ENCODE results near the gene KIF5B. TPM values are rescaled to one million over a fixed set of nuclear protein-coding genes. Genes with fewer than 3 reads are reported as not detected.

Gene KIF5B
- total RNA-seq, 1 donor from 2014 or later, result 105 TPM

DNA sequence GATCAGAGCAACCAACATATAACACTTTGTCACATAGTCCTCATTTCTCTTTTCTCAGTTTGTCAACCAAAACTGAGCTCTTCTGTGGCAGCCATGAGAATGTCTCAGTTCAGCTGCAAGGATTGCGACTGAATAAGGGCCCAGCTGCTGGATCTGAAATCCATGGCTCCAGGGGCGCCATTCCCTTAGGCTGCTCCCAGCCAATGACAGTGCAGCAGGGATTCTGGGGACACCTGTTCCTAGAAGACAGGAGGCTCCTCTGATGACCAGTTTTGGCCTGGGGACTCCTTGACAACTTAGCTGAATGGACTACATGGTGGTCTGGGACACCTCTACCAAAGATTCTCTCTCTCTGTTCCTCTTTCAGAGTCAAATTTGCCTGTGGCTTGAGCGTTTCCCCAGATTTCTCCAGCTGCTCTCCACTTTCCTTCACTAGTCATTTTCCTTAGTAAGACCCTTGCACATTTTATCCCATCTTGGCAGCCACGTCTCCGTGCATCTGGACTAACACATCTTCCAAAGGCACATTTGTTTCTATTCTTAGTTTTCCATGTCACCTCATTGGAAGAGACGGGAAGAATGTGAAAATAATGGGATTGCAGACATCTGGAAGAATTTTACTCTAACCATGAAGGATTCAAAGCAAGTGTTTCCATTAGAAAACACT is 28.1 kb upstream of the KIF5B start:
- H3K27ac Mint-ChIP-seq (ENCODE audit: unreplicated experiment), result no peak overlapping the region
- no peaks in the 10 kb centered on the region for H3K36me3 Mint-ChIP-seq (ENCODE audit: unreplicated experiment)
- H3K27me3 Mint-ChIP-seq (ENCODE audit: unreplicated experiment), result peaks cover 2% of the 10 kb centered on the region
- no peak overlapping the region for H3K4me3 Mint-ChIP-seq (ENCODE audit: unreplicated experiment)
- DNase-seq, result no peak
- TF ChIP-seq, protein P1, sequence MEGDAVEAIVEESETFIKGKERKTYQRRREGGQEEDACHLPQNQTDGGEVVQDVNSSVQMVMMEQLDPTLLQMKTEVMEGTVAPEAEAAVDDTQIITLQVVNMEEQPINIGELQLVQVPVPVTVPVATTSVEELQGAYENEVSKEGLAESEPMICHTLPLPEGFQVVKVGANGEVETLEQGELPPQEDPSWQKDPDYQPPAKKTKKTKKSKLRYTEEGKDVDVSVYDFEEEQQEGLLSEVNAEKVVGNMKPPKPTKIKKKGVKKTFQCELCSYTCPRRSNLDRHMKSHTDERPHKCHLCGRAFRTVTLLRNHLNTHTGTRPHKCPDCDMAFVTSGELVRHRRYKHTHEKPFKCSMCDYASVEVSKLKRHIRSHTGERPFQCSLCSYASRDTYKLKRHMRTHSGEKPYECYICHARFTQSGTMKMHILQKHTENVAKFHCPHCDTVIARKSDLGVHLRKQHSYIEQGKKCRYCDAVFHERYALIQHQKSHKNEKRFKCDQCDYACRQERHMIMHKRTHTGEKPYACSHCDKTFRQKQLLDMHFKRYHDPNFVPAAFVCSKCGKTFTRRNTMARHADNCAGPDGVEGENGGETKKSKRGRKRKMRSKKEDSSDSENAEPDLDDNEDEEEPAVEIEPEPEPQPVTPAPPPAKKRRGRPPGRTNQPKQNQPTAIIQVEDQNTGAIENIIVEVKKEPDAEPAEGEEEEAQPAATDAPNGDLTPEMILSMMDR (IDR thresholded peaks at IDR 0.05; ENCODE audit: partially characterized antibody, unreplicated experiment), result no peak
- H3K4me1 Mint-ChIP-seq (ENCODE audit: low read depth, unreplicated experiment), result peaks cover 7% of the 10 kb centered on the region
- H3K9me3 Mint-ChIP-seq (ENCODE audit: unreplicated experiment), result no peaks in the 10 kb centered on the region

DNA sequence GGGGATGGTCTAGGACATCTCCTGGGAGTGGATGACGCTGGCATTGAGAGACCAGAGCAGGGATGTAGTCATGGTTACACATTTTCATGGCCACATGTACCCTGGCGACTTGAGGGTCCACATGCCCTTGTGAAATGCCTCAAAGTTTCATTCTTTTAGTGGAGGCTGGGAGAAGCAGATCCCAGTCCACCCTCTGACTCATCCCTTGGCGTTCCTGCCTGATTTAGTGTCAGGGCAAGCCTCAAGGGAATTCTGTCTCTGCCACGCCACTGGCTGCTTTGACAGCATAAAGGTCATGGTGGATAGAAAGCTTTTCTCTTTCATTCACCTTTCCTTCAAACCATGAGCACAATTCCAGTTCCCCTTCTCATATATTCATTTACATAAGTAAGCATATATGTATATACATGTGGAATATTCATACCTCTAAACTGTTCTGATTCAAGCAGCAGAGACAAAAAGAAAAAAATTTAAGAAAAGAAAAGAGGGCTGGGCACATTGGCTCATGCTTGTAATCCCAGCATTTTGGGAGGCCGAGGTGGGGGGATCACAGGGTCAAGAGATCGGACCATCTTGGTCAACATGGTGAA is 21.8 kb upstream of the KIF5B start:
- Mint-ChIP-seq H3K4me1 (ENCODE audit: low read depth, unreplicated experiment) (peaks cover 10% of the 10 kb centered on the region), H3K27me3 (ENCODE audit: unreplicated experiment) (no peaks in the 10 kb centered on the region), H3K36me3 (ENCODE audit: unreplicated experiment) (no peaks in the 10 kb centered on the region), H3K27ac (ENCODE audit: unreplicated experiment) (no peak overlapping the region), H3K4me3 (ENCODE audit: unreplicated experiment) (no peak overlapping the region), H3K9me3 (ENCODE audit: unreplicated experiment) (no peaks in the 10 kb centered on the region)
- peak; percentile 39 for DNase-seq
- TF ChIP-seq, protein P1 (IDR thresholded peaks at IDR 0.05; ENCODE audit: partially characterized antibody, unreplicated experiment), result no peak

DNA sequence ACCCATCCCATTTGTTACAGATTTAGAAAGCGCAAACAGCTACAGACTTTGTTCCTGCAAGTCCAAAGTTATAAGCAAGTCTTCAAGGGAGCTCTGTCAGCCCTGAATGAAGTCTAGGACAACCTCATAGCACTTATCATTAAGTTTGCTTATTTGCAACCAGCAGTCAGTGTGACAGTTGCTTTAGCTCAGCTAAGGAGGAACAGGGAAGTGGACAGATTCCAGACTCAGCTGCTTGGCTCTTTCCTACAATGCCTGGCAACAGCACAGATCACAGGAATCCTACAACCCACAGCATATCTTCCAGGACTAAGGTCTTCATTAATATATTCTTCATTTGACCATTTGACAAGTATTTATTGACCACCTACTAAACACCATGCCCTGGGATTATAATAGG is 17.4 kb upstream of the KIF5B start:
- Mint-ChIP-seq H3K4me1 (ENCODE audit: low read depth, unreplicated experiment) (peaks cover 6% of the 10 kb centered on the region), H3K27ac (ENCODE audit: unreplicated experiment) (no peak overlapping the region), H3K9me3 (ENCODE audit: unreplicated experiment) (no peaks in the 10 kb centered on the region), H3K27me3 (ENCODE audit: unreplicated experiment) (no peaks in the 10 kb centered on the region), H3K4me3 (ENCODE audit: unreplicated experiment) (no peak overlapping the region), H3K36me3 (ENCODE audit: unreplicated experiment) (no peaks in the 10 kb centered on the region)
- TF ChIP-seq, protein P1 (IDR thresholded peaks at IDR 0.05; ENCODE audit: partially characterized antibody, unreplicated experiment), result no peak
- DNase-seq, result no peak

DNA sequence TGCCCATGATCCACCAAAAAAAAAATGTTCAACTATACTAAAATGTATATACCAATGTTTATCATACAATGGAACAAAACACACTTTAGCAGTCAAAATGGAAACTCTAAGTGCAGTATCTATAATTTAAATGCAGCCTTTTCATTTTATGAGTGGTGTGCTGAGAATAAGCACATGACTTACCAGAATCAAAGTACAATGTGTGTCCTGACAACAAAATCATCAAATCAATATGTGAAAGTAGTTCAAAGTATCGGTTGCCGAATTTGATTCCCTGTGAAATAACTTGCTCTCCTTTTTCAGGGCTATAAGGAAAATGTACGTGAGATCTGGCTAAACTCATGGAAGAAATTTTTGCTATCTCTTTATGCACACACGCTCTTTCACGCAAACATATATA is 16.9 kb upstream of the KIF5B start:
- H3K9me3 Mint-ChIP-seq (ENCODE audit: unreplicated experiment), result no peaks in the 10 kb centered on the region
- no peak for DNase-seq
- no peaks in the 10 kb centered on the region for H3K36me3 Mint-ChIP-seq (ENCODE audit: unreplicated experiment)
- no peak overlapping the region for H3K4me3 Mint-ChIP-seq (ENCODE audit: unreplicated experiment)
- no peaks in the 10 kb centered on the region for H3K27me3 Mint-ChIP-seq (ENCODE audit: unreplicated experiment)
- TF ChIP-seq, protein P1 (IDR thresholded peaks at IDR 0.05; ENCODE audit: partially characterized antibody, unreplicated experiment), result no peak
- H3K27ac Mint-ChIP-seq (ENCODE audit: unreplicated experiment), result no peak overlapping the region
- peaks cover 6% of the 10 kb centered on the region for H3K4me1 Mint-ChIP-seq (ENCODE audit: low read depth, unreplicated experiment)

DNA sequence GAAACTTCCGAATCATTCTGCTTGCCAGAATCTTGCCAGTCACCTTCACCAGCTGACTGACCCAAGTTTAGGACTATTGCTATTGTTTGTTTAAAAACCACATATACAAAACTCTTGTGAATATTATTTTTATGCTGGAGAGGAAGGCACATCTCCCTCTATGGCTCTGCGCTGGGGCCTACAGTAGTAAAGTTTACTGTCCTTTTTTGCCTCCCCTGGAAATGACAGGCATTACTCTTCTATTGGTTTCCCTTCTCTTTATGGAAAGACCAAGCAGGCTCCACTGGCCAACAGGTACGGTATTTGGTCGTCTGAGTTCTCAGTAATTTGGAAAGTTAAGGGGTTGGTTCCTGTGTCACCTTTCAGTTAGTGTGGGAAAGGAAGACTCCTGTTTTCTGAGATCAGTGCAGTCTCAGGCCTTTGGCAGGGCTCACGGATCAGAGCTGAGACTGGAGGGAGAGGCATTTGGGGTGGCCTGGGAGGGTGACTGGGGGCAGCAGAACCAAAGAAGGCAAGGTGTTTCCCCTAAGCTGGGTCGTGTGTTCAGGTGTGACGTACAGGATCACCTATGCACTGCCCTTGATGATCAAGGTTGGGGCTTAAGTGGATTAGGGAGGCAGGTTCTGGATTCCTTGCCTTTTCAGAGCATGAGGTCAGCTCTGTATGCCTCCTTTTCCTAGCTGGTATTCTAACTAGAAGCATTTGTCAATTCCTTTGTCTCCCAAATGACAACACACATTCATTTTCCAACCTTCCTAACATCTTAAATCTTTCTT is 16.0 kb upstream of the KIF5B start:
- H3K36me3 Mint-ChIP-seq (ENCODE audit: unreplicated experiment), result no peaks in the 10 kb centered on the region
- H3K4me1 Mint-ChIP-seq (ENCODE audit: low read depth, unreplicated experiment), result no peaks in the 10 kb centered on the region
- no peaks in the 10 kb centered on the region for H3K27me3 Mint-ChIP-seq (ENCODE audit: unreplicated experiment)
- TF ChIP-seq, protein P1 (IDR thresholded peaks at IDR 0.05; ENCODE audit: partially characterized antibody, unreplicated experiment), result no peak
- H3K27ac Mint-ChIP-seq (ENCODE audit: unreplicated experiment), result no peak overlapping the region
- H3K9me3 Mint-ChIP-seq (ENCODE audit: unreplicated experiment), result no peaks in the 10 kb centered on the region
- no peak overlapping the region for H3K4me3 Mint-ChIP-seq (ENCODE audit: unreplicated experiment)
- DNase-seq, result no peak
